K562 (cell line): ENCODE measurements around the gene PDIA4. TPM values are rescaled to one million over a fixed set of nuclear protein-coding genes. Genes with fewer than 3 reads are reported as not detected.

ENCODE experiments used
- ADNP ChIP-seq: fragments of 200-800 bp; sonication (Bioruptor generic); IDR thresholded peaks from 2 replicates; pipeline ENCODE4 v1.6.1; 2016; ENCODE audit warnings: missing genetic modification characterization, missing compliant biosample characterization
- ATF7 ChIP-seq: fragments of 450-650 bp; IDR thresholded peaks from 2 replicates; pipeline ENCODE4 v1.7.1; 2014; ENCODE audit warnings: mild to moderate bottlenecking, moderate library complexity
- CBX5 ChIP-seq: IDR thresholded peaks from 2 replicates; pipeline ENCODE4 v1.6.1; 2014; ENCODE audit warnings: low read depth, borderline replicate concordance
- DNMT1 ChIP-seq: fragments of 450-650 bp; IDR thresholded peaks from 2 replicates; pipeline ENCODE4 v1.6.1; 2016; ENCODE audit warnings: antibody characterized with exemption, mild to moderate bottlenecking
- GTF2A2 ChIP-seq: IDR thresholded peaks from 2 replicates; pipeline ENCODE4 v1.6.1; 2016; ENCODE audit warnings: mild to moderate bottlenecking, missing genetic modification characterization, missing compliant biosample characterization
- GTF2F1 ChIP-seq: IDR thresholded peaks from 2 replicates; pipeline ENCODE4 v1.6.1; 2011; ENCODE audit warnings: low read depth, low read length, improper control_type of control experiment
- HDAC1 ChIP-seq, 2 experiments: fragments of 450-650 bp; IDR thresholded peaks; 2 replicates each; pipeline ENCODE4 v1.6.1; 2016 to 2017; ENCODE audit warnings: inconsistent platforms in 1 of 2, mild to moderate bottlenecking in 1 of 2, moderate library complexity in 1 of 2
- MEIS2 ChIP-seq: fragments of 450-650 bp; IDR thresholded peaks from 2 replicates; pipeline ENCODE4 v1.6.1; 2014; ENCODE audit warnings: mild to moderate bottlenecking; ENCODE audit not compliant: partially characterized antibody
- PCBP1 ChIP-seq: fragments of 200-400 bp; formaldehyde crosslinking; IDR thresholded peaks from 2 replicates; pipeline ENCODE4 v1.6.1; 2018; ENCODE audit warnings: mild to moderate bottlenecking, low read depth, low read length; ENCODE audit not compliant: poor library complexity, severe bottlenecking
- RBM34 ChIP-seq: fragments of 200-400 bp; formaldehyde crosslinking; IDR thresholded peaks from 2 replicates; pipeline ENCODE4 v1.6.1; 2018; ENCODE audit warnings: low read length, borderline replicate concordance; ENCODE audit not compliant: insufficient read depth
- SREBF1 ChIP-seq: fragments of 150-350 bp; IDR thresholded peaks from 2 replicates; pipeline ENCODE4 v1.6.1; 2014; ENCODE audit warnings: antibody characterized with exemption, low read depth, low read length, borderline replicate concordance
- SRSF7 ChIP-seq: fragments of 200-400 bp; formaldehyde crosslinking; optimal IDR thresholded peaks from 2 replicates; pipeline ENCODE3; 2017; ENCODE audit warnings: mild to moderate bottlenecking, low read depth, low read length
- YBX1 ChIP-seq: fragments of 450-650 bp; IDR thresholded peaks from 2 replicates; pipeline ENCODE4 v1.7.1; 2016; ENCODE audit warnings: mild to moderate bottlenecking
- ZBED1 ChIP-seq: IDR thresholded peaks from 2 replicates; pipeline ENCODE4 v1.6.1; 2014
- ZNF212 ChIP-seq: fragments of 450-650 bp; formaldehyde crosslinking; IDR thresholded peaks from 2 replicates; pipeline ENCODE4 v1.4.0; 2020; ENCODE audit warnings: mild to moderate bottlenecking
- ZNF311 ChIP-seq: fragments of 250-450 bp; sonication (Bioruptor Pico); IDR thresholded peaks from 2 replicates; pipeline ENCODE4 v1.4.0; 2020; ENCODE audit warnings: mild to moderate bottlenecking, moderate library complexity
- ZNF696 ChIP-seq: fragments of 250-450 bp; sonication (Bioruptor Pico); conservative IDR thresholded peaks from 2 replicates; pipeline ENCODE4 v1.4.0; 2020; ENCODE audit warnings: mild to moderate bottlenecking, moderate library complexity
- polyA plus RNA-seq, 8 experiments: library from polyadenylated mRNA; depleted of rRNA in 4 of 8; stranded (reverse) in 5 of 8; unstranded in 3 of 8; fragments of >200 nt; fragmentation: Nextera tagmentation in 2 of 8; fragmentation: Illumina TruSeq in 1 of 8; extraction: Ambion mirVana in 2 of 8; extraction: Trizol in 1 of 8; gene quantifications; 2 replicates each; pipeline versions ENCODE4 v1.2.1 to v1.2.3, GENCODE V29; 2011 to 2014; ENCODE audit warnings: inconsistent platforms in 1 of 8, missing spikeins in 1 of 8
- total RNA-seq, 7 experiments: library from RNA; depleted of rRNA in 6 of 7; stranded (reverse); fragments of >200 nt in 6 of 7; fragmentation: Illumina TruSeq in 2 of 7; extraction: Trizol in 2 of 7; gene quantifications; 2 replicates each; pipeline versions ENCODE4 v1.2.1 to v1.2.3, GENCODE V29; 2011 to 2021; ENCODE audit warnings: low replicate concordance in 1 of 7
- TF ChIP-seq, protein P1 (sequence below): fragments of 250-450 bp; sonication (Bioruptor Pico); IDR thresholded peaks from 2 replicates; pipeline ENCODE4 v1.5.1; 2021; ENCODE audit warnings: mild to moderate bottlenecking
- TF ChIP-seq, protein P2 (sequence below): fragments of 450-650 bp; IDR thresholded peaks from 2 replicates; pipeline ENCODE4 v1.7.0; 2016; ENCODE audit warnings: borderline replicate concordance
- TF ChIP-seq, protein P3 (sequence below): fragments of 450-650 bp; IDR thresholded peaks from 2 replicates; pipeline ENCODE4 v1.6.1; 2014; ENCODE audit warnings: low read depth, mild to moderate bottlenecking, moderate library complexity, borderline replicate concordance
- TF ChIP-seq, protein P4 (sequence below): fragments of 150-350 bp; IDR thresholded peaks from 2 replicates; pipeline ENCODE4 v1.6.1; 2014; ENCODE audit warnings: low read depth, mild to moderate bottlenecking, low read length, borderline replicate concordance

PDIA4 gene
- total and polyA plus RNA-seq, 9 of the 15 experiments (the other 6 are each of a cell fraction or from before 2014, with no cell fraction given) = 9.1 to 175 (median 146) TPM

DNA sequence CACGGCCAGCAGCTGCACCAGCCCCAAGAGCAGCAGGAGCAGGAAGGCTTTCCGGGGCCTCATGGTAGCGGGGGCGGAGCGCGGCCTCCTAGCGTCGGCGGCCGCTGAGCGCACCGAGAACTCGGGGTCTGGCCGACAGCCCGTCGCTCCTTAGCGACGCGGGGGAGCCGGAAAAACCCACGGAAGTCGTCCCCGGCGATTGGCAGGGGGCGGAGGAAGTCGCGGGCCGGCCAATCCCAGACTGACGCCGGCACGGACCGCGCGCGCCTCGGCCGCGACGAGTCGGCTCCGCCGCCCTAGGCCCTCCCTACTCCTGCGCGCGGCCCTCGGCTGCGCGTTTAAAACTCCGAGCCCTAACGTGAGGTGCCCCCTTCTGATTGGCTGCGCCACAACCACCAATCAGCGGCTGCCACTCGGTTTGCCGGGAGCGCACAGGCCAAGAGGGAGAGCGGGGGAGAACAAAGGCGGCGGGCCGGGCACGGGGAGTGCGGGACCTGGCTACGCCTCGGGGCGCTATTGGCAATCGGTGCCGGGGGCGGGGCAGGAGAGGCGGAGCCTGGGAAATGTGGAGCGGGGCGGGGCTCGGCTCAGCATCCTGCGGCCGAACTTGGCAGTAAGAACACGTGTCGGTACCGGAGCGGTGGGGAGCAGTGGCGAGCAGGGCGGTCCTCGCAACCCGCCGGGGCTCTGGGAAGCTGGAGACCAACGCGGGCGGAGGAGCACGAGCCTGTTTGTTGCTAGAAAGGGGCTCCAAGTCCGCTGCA, at the start of gene PDIA4 (continued):
- TF ChIP-seq ZNF311 (CRISPR knock-in tag) = no peak
- 0 out of 2 replicates have a peak, but pooled peaks have one; percentile 10 for TF ChIP-seq SREBF1
- TF ChIP-seq MEIS2 = peak; percentile 90
- TF ChIP-seq, protein P1, sequence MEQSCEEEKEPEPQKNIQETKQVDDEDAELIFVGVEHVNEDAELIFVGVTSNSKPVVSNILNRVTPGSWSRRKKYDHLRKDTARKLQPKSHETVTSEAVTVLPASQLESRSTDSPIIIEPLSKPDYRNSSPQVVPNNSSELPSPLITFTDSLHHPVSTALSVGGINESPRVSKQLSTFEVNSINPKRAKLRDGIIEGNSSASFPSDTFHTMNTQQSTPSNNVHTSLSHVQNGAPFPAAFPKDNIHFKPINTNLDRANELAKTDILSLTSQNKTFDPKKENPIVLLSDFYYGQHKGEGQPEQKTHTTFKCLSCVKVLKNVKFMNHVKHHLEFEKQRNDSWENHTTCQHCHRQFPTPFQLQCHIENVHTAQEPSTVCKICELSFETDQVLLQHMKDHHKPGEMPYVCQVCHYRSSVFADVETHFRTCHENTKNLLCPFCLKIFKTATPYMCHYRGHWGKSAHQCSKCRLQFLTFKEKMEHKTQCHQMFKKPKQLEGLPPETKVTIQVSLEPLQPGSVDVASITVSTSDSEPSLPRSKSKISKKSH (CRISPR knock-in tag) = no peak
- peak; percentile 99 for TF ChIP-seq RBM34
- no peak for TF ChIP-seq DNMT1
- TF ChIP-seq SRSF7 = no peak
- TF ChIP-seq HDAC1 (IDR thresholded peaks at IDR 0.05) = peak in 1 of 2 experiments; percentile 92; a peak in 2 of 4 replicates
- TF ChIP-seq, protein P2, sequence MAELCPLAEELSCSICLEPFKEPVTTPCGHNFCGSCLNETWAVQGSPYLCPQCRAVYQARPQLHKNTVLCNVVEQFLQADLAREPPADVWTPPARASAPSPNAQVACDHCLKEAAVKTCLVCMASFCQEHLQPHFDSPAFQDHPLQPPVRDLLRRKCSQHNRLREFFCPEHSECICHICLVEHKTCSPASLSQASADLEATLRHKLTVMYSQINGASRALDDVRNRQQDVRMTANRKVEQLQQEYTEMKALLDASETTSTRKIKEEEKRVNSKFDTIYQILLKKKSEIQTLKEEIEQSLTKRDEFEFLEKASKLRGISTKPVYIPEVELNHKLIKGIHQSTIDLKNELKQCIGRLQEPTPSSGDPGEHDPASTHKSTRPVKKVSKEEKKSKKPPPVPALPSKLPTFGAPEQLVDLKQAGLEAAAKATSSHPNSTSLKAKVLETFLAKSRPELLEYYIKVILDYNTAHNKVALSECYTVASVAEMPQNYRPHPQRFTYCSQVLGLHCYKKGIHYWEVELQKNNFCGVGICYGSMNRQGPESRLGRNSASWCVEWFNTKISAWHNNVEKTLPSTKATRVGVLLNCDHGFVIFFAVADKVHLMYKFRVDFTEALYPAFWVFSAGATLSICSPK = no peak
- TF ChIP-seq ZNF212 (CRISPR knock-in tag) = no peak
- no peak for TF ChIP-seq ZNF696 (CRISPR knock-in tag)
- no peak for TF ChIP-seq YBX1
- peak; percentile 86; the same call in 1 of the 2 replicates for TF ChIP-seq ZBED1
- TF ChIP-seq CBX5 = peak; percentile 48; the same call in 1 of the 2 replicates
- no peak for TF ChIP-seq GTF2A2 (tag)
- peak; percentile 59; the same call in 1 of the 2 replicates for TF ChIP-seq GTF2F1
- TF ChIP-seq ATF7 = peak; percentile 89
- TF ChIP-seq, protein P3, sequence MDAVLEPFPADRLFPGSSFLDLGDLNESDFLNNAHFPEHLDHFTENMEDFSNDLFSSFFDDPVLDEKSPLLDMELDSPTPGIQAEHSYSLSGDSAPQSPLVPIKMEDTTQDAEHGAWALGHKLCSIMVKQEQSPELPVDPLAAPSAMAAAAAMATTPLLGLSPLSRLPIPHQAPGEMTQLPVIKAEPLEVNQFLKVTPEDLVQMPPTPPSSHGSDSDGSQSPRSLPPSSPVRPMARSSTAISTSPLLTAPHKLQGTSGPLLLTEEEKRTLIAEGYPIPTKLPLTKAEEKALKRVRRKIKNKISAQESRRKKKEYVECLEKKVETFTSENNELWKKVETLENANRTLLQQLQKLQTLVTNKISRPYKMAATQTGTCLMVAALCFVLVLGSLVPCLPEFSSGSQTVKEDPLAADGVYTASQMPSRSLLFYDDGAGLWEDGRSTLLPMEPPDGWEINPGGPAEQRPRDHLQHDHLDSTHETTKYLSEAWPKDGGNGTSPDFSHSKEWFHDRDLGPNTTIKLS = peak; percentile 70
- TF ChIP-seq ADNP (tag) = no peak
- no peak for TF ChIP-seq PCBP1
- TF ChIP-seq, protein P4, sequence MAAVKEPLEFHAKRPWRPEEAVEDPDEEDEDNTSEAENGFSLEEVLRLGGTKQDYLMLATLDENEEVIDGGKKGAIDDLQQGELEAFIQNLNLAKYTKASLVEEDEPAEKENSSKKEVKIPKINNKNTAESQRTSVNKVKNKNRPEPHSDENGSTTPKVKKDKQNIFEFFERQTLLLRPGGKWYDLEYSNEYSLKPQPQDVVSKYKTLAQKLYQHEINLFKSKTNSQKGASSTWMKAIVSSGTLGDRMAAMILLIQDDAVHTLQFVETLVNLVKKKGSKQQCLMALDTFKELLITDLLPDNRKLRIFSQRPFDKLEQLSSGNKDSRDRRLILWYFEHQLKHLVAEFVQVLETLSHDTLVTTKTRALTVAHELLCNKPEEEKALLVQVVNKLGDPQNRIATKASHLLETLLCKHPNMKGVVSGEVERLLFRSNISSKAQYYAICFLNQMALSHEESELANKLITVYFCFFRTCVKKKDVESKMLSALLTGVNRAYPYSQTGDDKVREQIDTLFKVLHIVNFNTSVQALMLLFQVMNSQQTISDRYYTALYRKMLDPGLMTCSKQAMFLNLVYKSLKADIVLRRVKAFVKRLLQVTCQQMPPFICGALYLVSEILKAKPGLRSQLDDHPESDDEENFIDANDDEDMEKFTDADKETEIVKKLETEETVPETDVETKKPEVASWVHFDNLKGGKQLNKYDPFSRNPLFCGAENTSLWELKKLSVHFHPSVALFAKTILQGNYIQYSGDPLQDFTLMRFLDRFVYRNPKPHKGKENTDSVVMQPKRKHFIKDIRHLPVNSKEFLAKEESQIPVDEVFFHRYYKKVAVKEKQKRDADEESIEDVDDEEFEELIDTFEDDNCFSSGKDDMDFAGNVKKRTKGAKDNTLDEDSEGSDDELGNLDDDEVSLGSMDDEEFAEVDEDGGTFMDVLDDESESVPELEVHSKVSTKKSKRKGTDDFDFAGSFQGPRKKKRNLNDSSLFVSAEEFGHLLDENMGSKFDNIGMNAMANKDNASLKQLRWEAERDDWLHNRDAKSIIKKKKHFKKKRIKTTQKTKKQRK = no peak
